ENCODE data around the gene ABCA7. TPM values are rescaled to one million over a fixed set of nuclear protein-coding genes. Genes with fewer than 3 reads are reported as not detected.

Gene ABCA7
- total RNA-seq, 3 donors from 2014 or later = 23.5 to 25.6 (median 25.6) TPM

GRCh38 chr19:1009041-1009980, 30.6 kb upstream of the ABCA7 start:
- H3K36me3 ChIP-seq (ENCODE audit: low read depth) = peaks cover 7% of the 10 kb centered on the region
- DNase-seq = peak in 2 of 3 donors; percentile 56 to 62
- peak; percentile 20 for ATAC-seq

GRCh38 chr19:1009981-1010538, 29.8 kb upstream of the ABCA7 start:
- H3K4me3 ChIP-seq = no peak overlapping the region
- DNase-seq (peak in 1 of 3 donors; percentile 29), ATAC-seq (no peak)
- H3K4me1 ChIP-seq (ENCODE audit: low read depth) = peaks cover 2% of the 10 kb centered on the region
- no peak for TF ChIP-seq CTCF (IDR thresholded peaks at IDR 0.05)
- intact Hi-C loops (cut with DNase I, micrococcal nuclease) = no loop called here
- H3K9me3 ChIP-seq = no peaks in the 10 kb centered on the region
- H3K36me3 ChIP-seq (ENCODE audit: low read depth) = peaks cover 7% of the 10 kb centered on the region

More at GRCh38 chr19:1009041-1009980, 30.6 kb upstream of the ABCA7 start:
- intact Hi-C loops (cut with DNase I, micrococcal nuclease) = no loop called here
- Histone ChIP-seq H3K4me1 (ENCODE audit: low read depth) (peaks cover 2% of the 10 kb centered on the region), H3K4me3 (no peak overlapping the region), H3K9me3 (no peaks in the 10 kb centered on the region)
- no peak for TF ChIP-seq CTCF (IDR thresholded peaks at IDR 0.05)

DNA sequence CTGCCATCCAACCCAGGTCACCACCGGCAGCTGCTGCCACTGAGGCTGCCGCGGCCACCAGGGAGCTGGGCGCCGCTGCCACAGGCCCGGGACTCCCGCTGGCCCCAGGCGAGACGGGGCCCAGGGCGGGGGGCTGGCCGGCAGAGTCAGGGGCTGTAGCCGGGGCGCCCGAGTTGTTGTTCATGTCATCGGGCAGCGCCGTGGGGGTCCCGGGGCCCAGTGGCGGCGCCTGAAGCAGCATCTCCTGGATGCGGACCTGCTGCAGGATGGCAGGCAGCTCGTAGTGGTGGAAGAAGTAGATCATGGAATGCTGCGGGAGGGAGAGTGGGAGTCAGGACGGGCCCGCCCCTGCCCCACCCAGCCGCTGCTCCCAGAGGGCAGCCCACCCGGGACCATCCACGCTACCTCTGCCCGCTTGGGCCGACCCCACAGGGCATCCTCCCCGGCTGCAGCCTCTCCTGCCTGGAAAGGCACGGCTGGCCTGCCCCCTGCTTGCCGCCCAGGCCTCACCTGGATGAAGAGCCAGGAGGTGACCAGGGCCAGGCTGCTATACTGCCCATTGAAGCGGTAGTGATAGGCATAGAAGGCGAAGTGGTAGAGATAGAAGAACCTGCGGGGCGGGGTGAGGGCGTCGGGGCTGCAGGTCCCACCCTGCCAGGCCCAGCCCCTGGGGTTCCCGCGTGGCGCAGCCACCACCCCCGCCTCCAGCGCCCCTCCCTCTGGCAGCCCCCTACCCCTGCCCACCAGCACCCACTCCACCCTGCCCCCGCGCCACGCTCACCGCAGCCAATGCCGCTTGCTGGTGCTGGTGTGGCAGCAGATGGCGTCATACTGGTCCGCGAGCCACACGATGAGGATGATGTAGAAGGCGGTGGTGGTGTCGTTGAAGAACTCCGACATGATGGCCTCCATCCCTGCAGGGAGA, 29.1 kb upstream of the ABCA7 start:
- no peaks in the 10 kb centered on the region for H3K9me3 ChIP-seq
- no peak for DNase-seq
- no peak for TF ChIP-seq CTCF (IDR thresholded peaks at IDR 0.05)
- intact Hi-C loops (cut with DNase I, micrococcal nuclease) = no loop called here
- H3K36me3 ChIP-seq (ENCODE audit: low read depth) = peaks cover 7% of the 10 kb centered on the region
- H3K4me1 ChIP-seq (ENCODE audit: low read depth) = peaks cover 4% of the 10 kb centered on the region
- H3K4me3 ChIP-seq = no peak overlapping the region
- no peak for ATAC-seq

DNA sequence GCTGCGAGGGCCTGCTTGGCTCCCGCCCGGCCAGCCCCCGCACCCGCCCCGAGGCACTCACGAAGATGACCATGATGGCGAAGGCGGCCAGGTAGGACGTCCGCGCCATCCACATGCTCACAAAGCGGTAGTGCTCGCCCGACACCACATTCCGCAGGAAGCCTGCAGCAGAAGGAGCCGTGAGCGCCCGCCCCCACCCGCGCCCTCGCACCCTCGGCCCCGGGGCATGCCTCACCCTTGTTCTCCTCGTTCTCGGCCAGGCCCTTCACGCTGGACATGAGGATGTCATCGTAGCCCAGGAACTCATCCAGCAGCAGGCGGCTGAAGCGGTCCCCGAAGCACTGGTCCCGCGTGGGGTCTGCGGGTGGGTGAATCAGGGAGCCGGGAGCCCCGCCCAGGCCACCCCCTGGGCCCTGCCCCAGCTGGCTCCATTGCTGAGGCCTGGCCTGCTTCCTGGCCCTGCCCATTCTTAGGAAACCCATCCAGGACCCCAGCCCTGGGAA, 28.0 kb upstream of the ABCA7 start:
- DNase-seq = no peak
- peaks cover 7% of the 10 kb centered on the region for H3K36me3 ChIP-seq (ENCODE audit: low read depth)
- H3K9me3 ChIP-seq = no peaks in the 10 kb centered on the region
- ATAC-seq = no peak
- H3K4me3 ChIP-seq = no peak overlapping the region
- intact Hi-C loops (cut with DNase I, micrococcal nuclease) = no loop called here
- H3K4me1 ChIP-seq (ENCODE audit: low read depth) = peaks cover 14% of the 10 kb centered on the region
- no peak for TF ChIP-seq CTCF (IDR thresholded peaks at IDR 0.05)

DNA sequence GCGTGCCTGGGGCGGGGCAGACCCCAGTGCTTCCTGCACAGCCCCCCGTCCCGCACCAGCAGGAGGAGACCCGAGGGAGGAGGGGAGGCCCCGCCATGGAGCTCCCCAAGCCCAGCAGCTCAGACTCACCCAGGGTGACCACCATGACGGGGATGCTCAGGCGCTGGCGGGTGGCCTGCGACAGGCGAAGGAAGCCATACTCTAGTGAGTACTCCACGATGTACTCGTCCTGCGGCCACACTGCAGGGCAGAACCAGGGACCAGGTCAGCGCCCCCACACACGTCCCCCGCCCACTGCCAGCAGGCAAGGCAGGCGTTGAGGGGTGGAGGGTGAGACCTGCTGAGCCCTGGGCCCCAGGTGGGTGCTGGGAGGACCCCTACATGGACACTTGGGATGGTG, 27.6 kb upstream of the ABCA7 start:
- no peaks in the 10 kb centered on the region for H3K9me3 ChIP-seq
- ATAC-seq (no peak), DNase-seq (no peak)
- H3K4me3 ChIP-seq = no peak overlapping the region
- intact Hi-C loops (cut with DNase I, micrococcal nuclease) = no loop called here
- peaks cover 7% of the 10 kb centered on the region for H3K36me3 ChIP-seq (ENCODE audit: low read depth)
- no peak for TF ChIP-seq CTCF (IDR thresholded peaks at IDR 0.05)
- H3K4me1 ChIP-seq (ENCODE audit: low read depth) = peaks cover 19% of the 10 kb centered on the region

Measured in mucosa of descending colon (tissue), 3 donors.